SKM-1 (cell line): ENCODE data around the gene ECT2L.

Experiments
- DNase-seq: peaks from one replicate; lab custom pipeline; 2025; ENCODE audit not compliant: unreplicated experiment; lab: John Stamatoyannopoulos, UW

ECT2L gene

GRCh38 chr6:138795809-138796603, at the start of gene ECT2L:
TSS of gene ECT2L (plus strand) at chr6:138796087. CDS start at chr6:138813275, 17,188 bp downstream.
- DNase-seq = no peak

- DNase-seq = no peak
These were observed 43.9 kb upstream of the ECT2L start for GRCh38 chr6:138752017-138752416.

- DNase-seq = no peak
These were observed 38.8 kb upstream of the ECT2L start for GRCh38 chr6:138757136-138757535.

GRCh38 chr6:138765896-138766655, 29.8 kb upstream of the ECT2L start:
- DNase-seq = peak; percentile 24

GRCh38 chr6:138769102-138769676, 26.7 kb upstream of the ECT2L start:
- no peak for DNase-seq

- no peak for DNase-seq
These were observed 23.2 kb upstream of the ECT2L start for GRCh38 chr6:138772596-138773176.

- DNase-seq = peak; percentile 89
These were observed 22.5 kb upstream of the ECT2L start, which contains the start of gene CCDC28A for GRCh38 chr6:138773177-138774091. TSS of gene CCDC28A (plus strand) at chr6:138773769. CDS start at chr6:138776121, 2,352 bp downstream.

- DNase-seq = no peak
These were observed 21.5 kb upstream of the ECT2L start for GRCh38 chr6:138774370-138774769.

GRCh38 chr6:138776659-138777058, 19.2 kb upstream of the ECT2L start:
- DNase-seq = no peak

GRCh38 chr6:138778331-138778730, 17.6 kb upstream of the ECT2L start:
- no peak for DNase-seq

GRCh38 chr6:138782243-138782642, 13.6 kb upstream of the ECT2L start:
- DNase-seq = no peak

- DNase-seq = no peak
These were observed 10.8 kb upstream of the ECT2L start for GRCh38 chr6:138785079-138785478.

GRCh38 chr6:138785980-138786379, 9.9 kb upstream of the ECT2L start:
- no peak for DNase-seq

GRCh38 chr6:138787138-138787537, 8.7 kb upstream of the ECT2L start:
- DNase-seq = no peak

- no peak for DNase-seq
These were observed 884 bp downstream of the ECT2L start for GRCh38 chr6:138796771-138797170.

GRCh38 chr6:138797806-138798446, 2.0 kb downstream of the ECT2L start:
- no peak for DNase-seq

- no peak for DNase-seq
These were observed 4.7 kb downstream of the ECT2L start for GRCh38 chr6:138800377-138801150.

- no peak for DNase-seq
These were observed 7.4 kb downstream of the ECT2L start for GRCh38 chr6:138803331-138803730.

- DNase-seq = no peak
These were observed 8.0 kb downstream of the ECT2L start for GRCh38 chr6:138803861-138804260.
